HG03571 (cell line): ENCODE measurements around the gene MED14.

ENCODE experiments used
- ATAC-seq: cut with Tn5 transposase; IDR thresholded peaks from one replicate; pipeline ENCODE4 v1.9.1; 2021; ENCODE audit not compliant: unreplicated experiment

MED14 gene

GRCh38 chrX:40615976-40616375 lies 119.4 kb downstream of the MED14 start:
- no peak for ATAC-seq

DNA sequence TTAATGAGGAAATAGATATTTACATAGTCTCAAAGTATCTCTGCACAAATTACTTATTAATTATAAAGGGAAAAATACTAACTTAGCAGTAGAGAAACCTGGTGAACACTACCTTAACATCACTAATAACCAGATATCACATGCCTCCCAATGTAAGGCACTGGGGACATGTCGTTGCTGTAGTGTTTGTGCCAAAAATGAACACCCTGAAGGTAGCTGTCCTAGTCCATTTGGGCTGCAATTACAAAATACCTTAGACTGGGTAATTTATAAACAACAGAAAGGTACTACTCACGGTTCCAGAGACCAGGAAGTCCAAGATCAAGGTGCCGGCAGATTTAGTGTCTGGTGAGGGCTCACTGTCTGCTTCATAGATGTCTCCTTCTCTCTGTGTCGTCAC lies 122.8 kb downstream of the MED14 start:
- ATAC-seq: no peak

GRCh38 chrX:40607381-40607780 lies 128.0 kb downstream of the MED14 start:
- ATAC-seq: no peak

DNA sequence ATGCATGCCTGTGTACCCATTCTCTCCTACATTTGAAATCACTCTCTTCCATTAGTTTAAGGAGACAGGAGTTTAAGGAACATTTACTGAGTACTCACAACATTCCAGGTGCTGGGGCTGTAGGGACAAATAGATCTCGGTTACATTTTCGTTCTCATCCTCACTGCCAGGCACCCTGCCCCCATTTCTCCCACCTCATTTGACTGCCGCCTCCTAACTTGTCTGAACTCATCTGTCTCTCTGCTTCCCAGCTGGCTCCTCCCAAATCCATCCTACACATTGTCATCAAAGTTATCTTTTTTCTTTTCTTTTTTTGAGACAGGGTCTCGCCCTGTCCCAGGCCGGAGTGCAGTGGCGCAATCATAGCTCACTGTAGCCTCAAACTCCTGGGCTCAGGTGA lies 131.9 kb downstream of the MED14 start:
- ATAC-seq: no peak
